Measurements from ENCODE around the gene DLX2. TPM values are rescaled to one million over a fixed set of nuclear protein-coding genes. Genes with fewer than 3 reads are reported as not detected.

Gene DLX2
- total and polyA plus RNA-seq, 4 donors: 0.01 to 0.26 TPM; not detected in 2

DNA sequence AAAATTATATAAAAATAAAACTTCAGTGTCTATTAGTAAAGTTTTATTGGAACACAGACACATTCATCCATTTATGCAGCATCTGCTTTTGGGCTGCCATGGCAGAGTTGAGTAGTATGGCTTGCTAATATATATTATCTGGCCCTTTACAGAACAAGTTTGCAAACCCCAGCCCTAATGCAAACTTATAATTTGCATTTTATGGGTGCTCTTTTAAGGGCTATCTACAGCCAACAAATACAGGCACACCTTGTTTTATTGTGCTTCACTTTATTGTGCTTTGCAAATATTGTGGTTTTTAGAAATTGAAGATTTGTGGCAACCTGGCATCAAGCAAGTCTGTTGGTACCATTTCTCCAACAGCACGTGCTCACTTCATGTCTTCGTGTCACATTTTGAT is 35.2 kb upstream of the DLX2 start:
- ATAC-seq (ENCODE audit: insufficient read depth, low FRiP score) (no peak), DNase-seq (no peak)
- H3K36me3 ChIP-seq (ENCODE audit: control insufficient read depth in 4 of 4, insufficient read depth in 4 of 4, low read length in 4 of 4): no peaks in the 10 kb centered on the region
- no peak overlapping the region for H3K9ac ChIP-seq (ENCODE audit: insufficient read depth in 1 of 2, low read length in 2 of 2)
- no peak overlapping the region for H3K4me3 ChIP-seq
- H3K9me3 ChIP-seq (ENCODE audit: control insufficient read depth in 4 of 4, insufficient read depth in 3 of 4, low read length in 3 of 4): no peaks in the 10 kb centered on the region
- H3K27me3 ChIP-seq (ENCODE audit: control insufficient read depth in 3 of 3, insufficient read depth in 3 of 3, low read length in 2 of 3): no peaks in the 10 kb centered on the region
- WGBS, 2 donors: 90 to 94% methylated on average over 2 of the region's 2 CpGs
- no peak overlapping the region for H3K27ac ChIP-seq (ENCODE audit: low read depth in 1 of 2, low read length in 1 of 2)
- TF ChIP-seq, protein P1, sequence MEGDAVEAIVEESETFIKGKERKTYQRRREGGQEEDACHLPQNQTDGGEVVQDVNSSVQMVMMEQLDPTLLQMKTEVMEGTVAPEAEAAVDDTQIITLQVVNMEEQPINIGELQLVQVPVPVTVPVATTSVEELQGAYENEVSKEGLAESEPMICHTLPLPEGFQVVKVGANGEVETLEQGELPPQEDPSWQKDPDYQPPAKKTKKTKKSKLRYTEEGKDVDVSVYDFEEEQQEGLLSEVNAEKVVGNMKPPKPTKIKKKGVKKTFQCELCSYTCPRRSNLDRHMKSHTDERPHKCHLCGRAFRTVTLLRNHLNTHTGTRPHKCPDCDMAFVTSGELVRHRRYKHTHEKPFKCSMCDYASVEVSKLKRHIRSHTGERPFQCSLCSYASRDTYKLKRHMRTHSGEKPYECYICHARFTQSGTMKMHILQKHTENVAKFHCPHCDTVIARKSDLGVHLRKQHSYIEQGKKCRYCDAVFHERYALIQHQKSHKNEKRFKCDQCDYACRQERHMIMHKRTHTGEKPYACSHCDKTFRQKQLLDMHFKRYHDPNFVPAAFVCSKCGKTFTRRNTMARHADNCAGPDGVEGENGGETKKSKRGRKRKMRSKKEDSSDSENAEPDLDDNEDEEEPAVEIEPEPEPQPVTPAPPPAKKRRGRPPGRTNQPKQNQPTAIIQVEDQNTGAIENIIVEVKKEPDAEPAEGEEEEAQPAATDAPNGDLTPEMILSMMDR (IDR thresholded peaks at IDR 0.05; ENCODE audit: control extremely low read depth, extremely low read depth): no peak
- H3K4me1 ChIP-seq (ENCODE audit: control insufficient read depth in 5 of 5, insufficient read depth in 5 of 5, low read length in 5 of 5): no peaks in the 10 kb centered on the region

DNA sequence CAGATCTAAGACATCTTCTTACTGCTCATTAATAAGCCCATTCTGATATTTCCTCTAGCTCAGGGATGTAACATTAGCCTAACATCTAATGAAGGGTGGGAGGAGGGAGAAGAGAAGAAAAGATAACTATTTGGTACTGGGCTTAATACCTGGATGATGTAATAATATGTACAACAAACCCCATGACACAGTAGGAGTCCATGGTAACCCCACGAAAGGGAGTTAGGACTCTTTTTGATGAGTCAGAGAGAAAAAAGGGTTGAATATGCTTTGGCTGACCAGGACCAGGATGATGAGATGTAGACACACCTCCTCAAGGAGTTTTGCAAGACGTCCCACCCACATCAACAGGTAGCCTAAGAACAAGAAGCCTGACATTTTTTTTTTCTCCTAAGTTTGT is 34.4 kb upstream of the DLX2 start:
- 83 to 88% methylated on average over 2 of the region's 2 CpGs for WGBS, 2 donors

DNA sequence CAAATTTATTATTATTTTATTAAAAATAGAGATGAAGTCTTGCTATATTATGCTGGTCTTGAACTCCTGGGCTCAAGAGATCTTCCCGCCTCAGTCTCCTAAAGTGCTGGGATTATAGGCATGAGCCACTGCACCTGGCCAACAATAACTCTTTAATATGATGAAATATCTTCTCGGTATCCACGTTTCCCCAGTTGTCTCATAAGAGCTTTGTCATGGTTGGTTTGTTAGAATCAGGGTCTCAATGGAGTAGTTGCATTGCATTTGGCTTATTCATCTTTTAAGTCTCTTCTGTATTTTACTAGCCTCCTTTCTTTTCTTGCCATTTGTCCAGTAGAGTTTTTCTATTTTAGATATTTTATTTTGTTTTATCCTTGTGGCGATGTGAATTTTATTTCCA is 32.7 kb upstream of the DLX2 start:
- Histone ChIP-seq H3K4me3 (no peak overlapping the region), H3K9me3 (ENCODE audit: control insufficient read depth in 4 of 4, insufficient read depth in 3 of 4, low read length in 3 of 4) (no peaks in the 10 kb centered on the region), H3K27ac (ENCODE audit: low read depth in 1 of 2, low read length in 1 of 2) (no peak overlapping the region), H3K9ac (ENCODE audit: insufficient read depth in 1 of 2, low read length in 2 of 2) (no peak overlapping the region), H3K4me1 (ENCODE audit: control insufficient read depth in 5 of 5, insufficient read depth in 5 of 5, low read length in 5 of 5) (no peaks in the 10 kb centered on the region), H3K27me3 (ENCODE audit: control insufficient read depth in 3 of 3, insufficient read depth in 3 of 3, low read length in 2 of 3) (no peaks in the 10 kb centered on the region), H3K36me3 (ENCODE audit: control insufficient read depth in 4 of 4, insufficient read depth in 4 of 4, low read length in 4 of 4) (no peaks in the 10 kb centered on the region)
- no peak for DNase-seq
- WGBS, 2 donors: 88 to 89% methylated on average over 4 of the region's 4 CpGs
- no peak for ATAC-seq (ENCODE audit: insufficient read depth, low FRiP score)
- TF ChIP-seq, protein P1 (IDR thresholded peaks at IDR 0.05; ENCODE audit: control extremely low read depth, extremely low read depth): no peak

More for the DNA sequence above, 34.4 kb upstream of the DLX2 start:
- Histone ChIP-seq H3K9ac (ENCODE audit: insufficient read depth in 1 of 2, low read length in 2 of 2) (no peak overlapping the region), H3K4me3 (no peak overlapping the region), H3K36me3 (ENCODE audit: control insufficient read depth in 4 of 4, insufficient read depth in 4 of 4, low read length in 4 of 4) (no peaks in the 10 kb centered on the region), H3K27me3 (ENCODE audit: control insufficient read depth in 3 of 3, insufficient read depth in 3 of 3, low read length in 2 of 3) (no peaks in the 10 kb centered on the region), H3K27ac (ENCODE audit: low read depth in 1 of 2, low read length in 1 of 2) (no peak overlapping the region), H3K9me3 (ENCODE audit: control insufficient read depth in 4 of 4, insufficient read depth in 3 of 4, low read length in 3 of 4) (no peaks in the 10 kb centered on the region), H3K4me1 (ENCODE audit: control insufficient read depth in 5 of 5, insufficient read depth in 5 of 5, low read length in 5 of 5) (no peaks in the 10 kb centered on the region)
- DNase-seq (no peak), ATAC-seq (ENCODE audit: insufficient read depth, low FRiP score) (no peak)
- TF ChIP-seq, protein P1 (IDR thresholded peaks at IDR 0.05; ENCODE audit: control extremely low read depth, extremely low read depth): no peak

DNA sequence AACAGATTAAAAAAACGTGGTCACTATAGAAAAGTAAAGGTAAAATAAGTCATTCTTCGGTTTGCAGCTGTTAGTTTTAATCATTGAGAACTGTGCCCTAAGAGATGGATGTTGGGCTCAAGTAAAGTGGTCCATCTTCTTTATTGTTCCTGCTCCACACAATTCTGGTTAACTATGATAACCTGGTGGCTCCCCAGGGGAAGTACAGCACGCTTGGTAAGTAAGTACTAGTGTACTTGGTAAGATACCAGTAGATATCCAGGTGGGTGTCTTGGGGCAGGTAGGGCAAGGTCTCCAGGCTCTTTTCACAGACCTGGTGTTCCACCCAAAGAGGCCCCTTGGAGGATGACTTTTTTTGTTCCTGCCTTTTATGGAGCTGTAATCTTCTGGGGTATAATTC is 31.6 kb upstream of the DLX2 start:
- TF ChIP-seq, protein P1 (IDR thresholded peaks at IDR 0.05; ENCODE audit: control extremely low read depth, extremely low read depth): no peak
- no peaks in the 10 kb centered on the region for H3K9me3 ChIP-seq (ENCODE audit: control insufficient read depth in 4 of 4, insufficient read depth in 3 of 4, low read length in 3 of 4)
- H3K4me3 ChIP-seq: no peak overlapping the region
- no peaks in the 10 kb centered on the region for H3K4me1 ChIP-seq (ENCODE audit: control insufficient read depth in 5 of 5, insufficient read depth in 5 of 5, low read length in 5 of 5)
- H3K27ac ChIP-seq (ENCODE audit: low read depth in 1 of 2, low read length in 1 of 2): no peak overlapping the region
- H3K36me3 ChIP-seq (ENCODE audit: control insufficient read depth in 4 of 4, insufficient read depth in 4 of 4, low read length in 4 of 4): no peaks in the 10 kb centered on the region
- WGBS, 2 donors: 91% methylated on average over 3 of the region's 3 CpGs
- no peak for ATAC-seq (ENCODE audit: insufficient read depth, low FRiP score)
- H3K27me3 ChIP-seq (ENCODE audit: control insufficient read depth in 3 of 3, insufficient read depth in 3 of 3, low read length in 2 of 3): no peaks in the 10 kb centered on the region
- no peak for DNase-seq
- no peak overlapping the region for H3K9ac ChIP-seq (ENCODE audit: insufficient read depth in 1 of 2, low read length in 2 of 2)

Measured in lung (tissue), 12 donors.